ENCODE results near the gene COPS4.

DNA sequence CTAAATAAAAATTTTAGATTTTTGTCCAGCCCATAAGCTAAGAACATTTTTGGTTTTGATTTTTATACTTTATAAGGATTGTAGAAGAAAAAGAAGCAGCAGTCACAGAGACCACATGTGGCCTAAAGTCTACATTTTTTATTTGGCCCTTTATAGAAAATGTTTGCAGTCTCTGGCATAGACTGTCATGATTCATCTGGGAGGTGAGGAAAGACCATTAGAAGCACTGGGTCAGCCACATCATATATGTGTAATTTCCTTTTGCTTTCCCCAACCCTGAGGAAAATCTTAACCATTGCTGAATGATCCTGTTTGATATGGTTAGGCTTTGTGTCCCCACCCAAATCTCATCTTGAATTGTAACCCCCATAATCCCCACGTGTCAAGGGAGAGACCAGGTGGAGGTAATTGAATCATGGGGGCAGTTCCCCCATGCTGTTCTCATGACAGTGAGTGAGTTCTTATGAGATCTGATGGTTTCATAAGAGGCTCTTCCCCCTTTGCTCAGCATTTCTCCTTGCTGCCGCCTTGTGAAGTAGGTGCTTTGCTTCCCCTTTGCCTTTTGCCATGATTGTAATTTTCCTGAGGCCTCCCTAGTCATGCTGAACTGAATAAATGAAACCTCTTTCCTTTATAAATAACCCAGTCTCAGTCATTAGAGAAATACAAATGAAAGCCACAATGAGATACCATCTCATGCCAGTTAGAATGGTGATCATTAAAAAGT, 12.1 kb upstream of the COPS4 start:
- no peak for TF ChIP-seq POLR2A (IDR thresholded peaks at IDR 0.05; ENCODE audit: control extremely low read depth in 1 of 2, low read depth in 2 of 2, low read length in 2 of 2)
- TF ChIP-seq, protein P1, sequence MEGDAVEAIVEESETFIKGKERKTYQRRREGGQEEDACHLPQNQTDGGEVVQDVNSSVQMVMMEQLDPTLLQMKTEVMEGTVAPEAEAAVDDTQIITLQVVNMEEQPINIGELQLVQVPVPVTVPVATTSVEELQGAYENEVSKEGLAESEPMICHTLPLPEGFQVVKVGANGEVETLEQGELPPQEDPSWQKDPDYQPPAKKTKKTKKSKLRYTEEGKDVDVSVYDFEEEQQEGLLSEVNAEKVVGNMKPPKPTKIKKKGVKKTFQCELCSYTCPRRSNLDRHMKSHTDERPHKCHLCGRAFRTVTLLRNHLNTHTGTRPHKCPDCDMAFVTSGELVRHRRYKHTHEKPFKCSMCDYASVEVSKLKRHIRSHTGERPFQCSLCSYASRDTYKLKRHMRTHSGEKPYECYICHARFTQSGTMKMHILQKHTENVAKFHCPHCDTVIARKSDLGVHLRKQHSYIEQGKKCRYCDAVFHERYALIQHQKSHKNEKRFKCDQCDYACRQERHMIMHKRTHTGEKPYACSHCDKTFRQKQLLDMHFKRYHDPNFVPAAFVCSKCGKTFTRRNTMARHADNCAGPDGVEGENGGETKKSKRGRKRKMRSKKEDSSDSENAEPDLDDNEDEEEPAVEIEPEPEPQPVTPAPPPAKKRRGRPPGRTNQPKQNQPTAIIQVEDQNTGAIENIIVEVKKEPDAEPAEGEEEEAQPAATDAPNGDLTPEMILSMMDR (IDR thresholded peaks at IDR 0.05; ENCODE audit: control extremely low read depth in 1 of 3, insufficient read depth in 1 of 3, low read depth in 1 of 3, low read length in 3 of 3) = no peak
- TF ChIP-seq POLR2AphosphoS5 (IDR thresholded peaks at IDR 0.05; ENCODE audit: low read depth, low read length) = no peak
- TF ChIP-seq HDAC2 (IDR thresholded peaks at IDR 0.05; ENCODE audit: borderline replicate concordance in 1 of 2, low read depth in 2 of 2, low read length in 2 of 2) = no peak
- TF ChIP-seq EP300 (IDR thresholded peaks at IDR 0.05; ENCODE audit: borderline replicate concordance in 1 of 2, low read depth in 2 of 2, low read length in 2 of 2) = no peak
- no peak for TF ChIP-seq EZH2 (IDR thresholded peaks at IDR 0.05; ENCODE audit: low read depth, low read length, severe bottlenecking)
- TF ChIP-seq CEBPB (IDR thresholded peaks at IDR 0.05; ENCODE audit: low read depth, low read length) = no peak
- no peak for TF ChIP-seq CHD2 (IDR thresholded peaks at IDR 0.05; ENCODE audit: low read length)
- TF ChIP-seq, protein P2, sequence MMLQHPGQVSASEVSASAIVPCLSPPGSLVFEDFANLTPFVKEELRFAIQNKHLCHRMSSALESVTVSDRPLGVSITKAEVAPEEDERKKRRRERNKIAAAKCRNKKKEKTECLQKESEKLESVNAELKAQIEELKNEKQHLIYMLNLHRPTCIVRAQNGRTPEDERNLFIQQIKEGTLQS (IDR thresholded peaks at IDR 0.05; ENCODE audit: insufficient read depth, low read depth, low read length) = no peak
- TF ChIP-seq BACH1 (IDR thresholded peaks at IDR 0.05; ENCODE audit: low read length) = no peak
